HG03342 (cell line): ENCODE results near the gene NMT2.
A peak's percentile ranks its signal among the peaks of the same experiment; 100 is the strongest.

Experiments
- ATAC-seq: cut with Tn5 transposase; IDR thresholded peaks from one replicate; pipeline ENCODE4 v1.9.1; 2021; ENCODE audit warnings: mild to moderate bottlenecking, moderate library complexity; ENCODE audit not compliant: unreplicated experiment

The NMT2 gene

DNA sequence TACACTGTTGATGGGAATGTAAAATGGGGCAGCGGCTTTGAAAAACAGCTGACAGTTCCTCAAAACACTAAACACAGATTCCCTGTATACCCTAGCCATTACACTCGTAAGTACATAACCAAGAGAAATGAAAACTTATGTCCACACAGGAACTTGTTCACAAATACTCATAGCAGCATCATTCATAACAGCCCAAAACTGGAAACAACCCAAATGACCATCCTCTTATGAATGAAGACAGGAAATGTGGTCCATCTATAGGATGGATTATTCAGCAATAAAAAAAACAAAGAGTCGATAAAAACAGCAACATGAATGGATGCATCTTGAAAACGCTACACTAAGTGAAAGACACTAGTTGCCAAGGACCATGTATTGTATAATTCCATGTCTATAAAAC is 23.7 kb downstream of the NMT2 start:
- no peak for ATAC-seq

DNA sequence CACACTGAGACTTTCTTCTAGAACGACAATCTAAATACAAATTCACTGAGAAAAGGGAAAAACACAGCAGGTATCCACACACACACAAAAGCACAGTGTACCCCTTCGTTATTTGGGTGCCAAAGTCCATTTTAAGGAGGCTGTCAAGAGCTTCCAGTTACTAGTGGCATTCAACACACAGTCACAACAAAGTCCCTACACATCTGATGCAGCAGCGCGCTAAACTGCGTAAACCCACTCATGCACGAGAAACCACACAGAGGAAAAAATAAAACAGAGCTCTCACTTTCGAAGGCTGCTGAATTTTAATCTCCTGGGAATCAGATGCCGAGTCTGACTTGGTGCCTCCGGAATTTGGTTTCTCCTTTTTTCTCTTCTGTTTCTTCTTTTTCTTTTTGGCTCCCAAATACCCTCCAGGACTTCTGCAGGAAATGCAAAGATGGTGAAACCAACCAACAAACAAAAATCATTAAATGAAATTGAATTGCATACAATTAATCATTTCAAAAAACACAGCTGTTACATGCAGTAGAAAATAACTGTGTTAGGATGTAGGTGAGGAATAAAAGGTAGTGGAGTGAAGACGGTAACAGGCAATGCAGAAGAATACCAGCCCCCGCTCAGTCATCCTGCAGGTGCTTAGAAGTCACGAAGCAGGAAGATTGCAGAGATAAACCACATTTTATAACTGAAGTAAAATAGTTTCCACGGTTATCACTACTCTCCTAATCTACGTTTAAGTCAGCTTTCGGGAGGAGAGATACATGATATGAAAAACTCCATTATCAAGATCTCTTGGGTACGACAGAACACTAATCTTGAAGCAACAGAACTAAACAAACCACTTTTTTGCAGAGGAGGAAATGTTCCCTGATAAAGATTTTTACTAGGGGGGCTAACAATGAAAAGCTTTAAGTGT is 27.1 kb downstream of the NMT2 start:
- ATAC-seq, result peak; percentile 84

DNA sequence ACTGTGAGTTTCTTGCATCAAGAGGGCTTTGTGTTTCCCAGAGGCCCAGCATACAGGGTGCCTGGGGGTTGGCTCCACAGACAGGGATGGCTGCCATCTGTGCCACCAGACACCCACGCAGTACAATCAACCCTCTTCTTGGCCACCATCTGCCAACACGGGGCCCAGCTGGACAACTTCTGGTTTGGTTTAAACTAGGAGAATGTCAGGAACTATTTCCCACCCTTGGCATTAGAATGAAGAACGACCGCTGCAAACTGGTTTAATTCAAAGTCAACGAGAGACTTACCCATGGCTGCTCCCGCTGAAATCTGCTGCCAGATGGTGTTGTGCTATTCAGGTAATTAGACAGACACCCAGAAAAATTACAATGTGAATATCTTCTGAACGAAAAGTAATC is 27.8 kb downstream of the NMT2 start:
- ATAC-seq, result no peak

DNA sequence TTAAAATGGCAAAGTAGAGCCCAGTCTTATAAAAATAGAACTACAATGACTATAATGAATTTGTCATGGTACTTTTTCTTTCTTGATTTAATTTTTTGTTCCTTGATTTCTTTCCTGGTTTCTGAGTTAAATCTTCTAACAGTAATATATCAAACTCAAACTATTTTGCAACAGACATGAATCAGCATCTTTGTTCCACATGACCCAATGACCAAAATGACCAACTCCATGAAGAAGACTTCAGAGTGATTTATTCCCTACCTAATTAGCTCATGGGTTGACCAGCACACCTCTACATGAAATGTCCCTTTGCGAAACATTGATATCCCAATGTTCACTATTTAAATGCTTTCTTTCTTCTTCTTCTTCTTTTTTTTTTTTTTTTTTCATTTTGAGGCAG is 30.9 kb downstream of the NMT2 start:
- no peak for ATAC-seq

DNA sequence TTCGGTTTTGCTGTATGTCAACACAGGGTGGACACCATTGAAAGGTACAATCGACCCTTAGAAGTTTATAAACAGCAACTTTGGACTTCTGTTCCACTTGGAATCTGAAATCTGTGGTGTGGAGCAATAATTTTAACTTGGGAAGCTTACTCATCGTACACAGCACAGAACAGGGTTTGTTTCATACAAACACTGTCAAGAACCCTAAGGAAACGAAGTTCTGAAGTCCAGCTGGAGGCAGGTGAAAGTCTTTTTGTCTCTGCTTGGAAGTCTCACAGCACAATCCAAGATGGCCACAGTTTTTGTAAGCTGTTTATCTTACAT is 31.5 kb downstream of the NMT2 start:
- ATAC-seq, result no peak

DNA sequence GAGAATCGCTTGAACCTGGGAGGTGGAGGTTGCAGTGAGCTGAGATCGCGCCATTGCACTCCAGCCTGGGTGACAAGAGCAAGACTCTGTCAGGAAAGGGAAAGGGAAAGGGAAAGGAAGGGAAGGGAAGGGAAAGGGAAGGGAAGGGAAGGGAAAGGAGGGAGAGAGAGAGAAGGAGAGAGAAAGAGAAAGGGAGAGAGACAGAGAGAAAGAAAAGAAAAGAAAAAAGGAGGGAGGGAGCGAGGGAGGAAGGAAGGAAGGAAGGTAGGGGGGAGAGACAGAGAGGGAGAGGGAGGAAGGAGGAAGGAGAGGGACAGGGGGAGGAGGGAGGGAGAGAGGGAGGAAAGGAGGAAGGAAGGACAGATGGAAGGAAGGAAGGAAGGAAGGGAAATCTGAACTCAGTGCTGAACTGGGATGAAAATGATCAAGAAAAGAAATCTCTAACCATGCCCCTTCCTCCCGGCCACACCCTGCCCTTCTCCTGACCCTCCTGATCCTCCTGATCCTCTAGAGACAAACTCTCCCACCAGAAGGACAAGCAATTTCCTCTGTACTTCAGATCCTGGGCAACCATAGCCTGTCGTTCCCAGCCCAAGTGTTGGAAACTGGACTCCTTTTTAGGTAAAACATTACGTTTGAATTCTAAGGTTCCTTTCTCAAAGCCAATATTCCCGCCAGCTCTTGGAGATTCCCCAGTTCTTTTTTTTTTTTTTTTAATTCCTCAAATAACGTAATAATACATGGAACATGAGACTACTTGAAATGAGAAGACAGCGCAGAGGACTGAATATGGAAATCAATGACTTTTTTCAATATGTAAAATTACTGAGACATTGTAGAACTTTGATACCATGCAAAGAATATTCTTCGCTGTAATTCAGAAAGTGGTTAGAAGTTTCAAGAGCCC is 32.1 kb downstream of the NMT2 start:
- no peak for ATAC-seq

DNA sequence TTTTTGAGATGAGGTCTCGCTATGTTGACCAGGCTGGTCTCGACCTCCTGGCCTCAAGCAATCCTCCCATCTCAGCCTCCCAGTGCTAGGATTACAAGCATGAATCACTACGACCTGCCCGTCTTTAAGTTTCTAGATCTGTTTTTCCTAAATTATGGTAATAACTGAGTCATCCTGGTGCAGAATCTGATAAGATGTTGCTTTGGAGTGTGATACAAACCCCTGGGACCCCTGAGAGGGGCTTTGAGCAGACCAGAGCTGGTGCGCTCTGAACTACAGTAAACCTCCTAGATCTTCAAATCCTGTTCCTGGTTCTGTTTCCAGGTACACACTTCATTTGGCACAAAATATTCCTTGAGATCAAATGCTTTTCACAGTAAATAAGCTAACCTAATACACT is 37.2 kb downstream of the NMT2 start:
- ATAC-seq, result no peak

DNA sequence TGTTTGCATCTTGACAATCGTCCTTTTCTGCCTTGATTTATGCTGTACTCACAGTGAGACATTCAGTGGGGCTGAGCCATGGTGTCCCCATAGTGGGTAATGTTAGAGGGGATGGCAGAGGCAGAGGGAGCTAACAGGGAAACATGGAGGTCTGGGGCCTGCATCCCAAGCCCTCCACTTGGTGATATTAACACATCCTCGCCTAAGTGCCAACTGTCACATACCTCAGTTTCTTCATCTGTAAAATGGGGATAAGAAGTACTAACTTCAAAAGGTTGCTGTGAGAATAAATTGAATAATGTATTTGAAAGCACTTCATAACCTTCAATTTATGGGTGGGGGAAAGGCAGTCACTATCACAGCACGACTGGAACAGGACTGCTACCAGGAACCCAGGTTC is 43.6 kb downstream of the NMT2 start:
- no peak for ATAC-seq

DNA sequence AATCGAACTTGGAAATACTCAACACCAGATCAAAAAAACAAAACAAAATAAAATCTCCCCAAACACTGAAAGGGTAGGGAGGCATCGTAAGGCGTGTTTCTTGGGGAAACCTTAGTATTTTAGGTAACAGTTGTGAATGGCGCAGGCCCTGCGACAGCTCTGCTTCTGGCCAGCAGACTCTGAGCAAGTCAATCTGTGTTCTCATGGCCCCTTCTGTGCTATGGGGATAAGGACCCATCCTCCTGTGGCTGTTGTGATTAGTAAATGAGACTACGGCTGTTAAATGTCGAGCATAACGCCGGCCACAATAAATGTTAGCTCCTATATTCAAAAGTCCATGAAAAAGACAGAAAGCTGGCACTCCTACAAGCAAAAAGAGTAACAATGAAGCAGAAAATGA is 44.3 kb downstream of the NMT2 start:
- no peak for ATAC-seq

DNA sequence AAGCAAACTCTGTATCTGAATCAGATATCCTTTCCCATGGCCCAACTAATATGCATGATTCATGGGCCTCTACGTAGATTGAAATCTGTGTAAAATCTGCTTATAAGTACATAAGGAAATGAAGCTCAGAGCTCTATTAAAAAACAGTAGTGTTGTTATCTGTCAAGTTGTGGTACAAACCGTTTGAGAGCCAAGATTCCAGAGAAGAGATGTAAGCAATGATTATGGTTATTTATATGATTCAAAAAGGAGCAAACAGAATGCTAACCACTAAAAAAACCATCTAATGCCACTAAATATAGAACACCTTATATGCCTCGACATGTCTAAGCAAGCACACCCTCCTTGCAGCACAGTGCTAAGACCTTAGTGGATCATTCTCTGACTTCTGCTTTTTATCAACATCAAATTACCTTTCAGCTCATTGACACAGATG is 44.7 kb downstream of the NMT2 start:
- ATAC-seq, result no peak

DNA sequence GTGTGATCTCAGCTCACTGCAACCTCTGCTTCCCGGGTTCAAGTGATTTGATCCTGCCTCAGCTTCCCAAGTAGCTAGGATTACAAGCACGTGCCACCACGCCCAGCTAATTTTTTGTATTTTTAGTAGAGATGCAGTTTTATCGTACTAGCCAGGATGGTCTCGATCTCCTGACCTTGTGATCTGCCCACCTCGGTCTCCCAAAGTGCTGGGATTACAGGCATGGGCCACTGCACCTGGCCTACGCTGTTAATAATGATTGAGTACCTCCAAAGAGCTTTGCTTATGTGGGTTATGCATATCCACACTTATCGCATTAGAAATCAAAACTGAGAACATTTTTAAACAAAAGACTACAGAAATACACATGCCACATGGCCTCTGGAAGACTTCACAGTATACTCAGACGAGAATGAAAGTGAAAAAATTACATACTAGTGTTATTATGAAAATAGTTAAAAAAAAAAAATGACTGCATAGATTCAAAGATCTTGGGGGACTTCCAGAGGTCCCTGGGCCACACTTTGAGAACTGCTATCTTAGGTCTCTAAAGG is 45.9 kb downstream of the NMT2 start:
- ATAC-seq, result peak; percentile 80

DNA sequence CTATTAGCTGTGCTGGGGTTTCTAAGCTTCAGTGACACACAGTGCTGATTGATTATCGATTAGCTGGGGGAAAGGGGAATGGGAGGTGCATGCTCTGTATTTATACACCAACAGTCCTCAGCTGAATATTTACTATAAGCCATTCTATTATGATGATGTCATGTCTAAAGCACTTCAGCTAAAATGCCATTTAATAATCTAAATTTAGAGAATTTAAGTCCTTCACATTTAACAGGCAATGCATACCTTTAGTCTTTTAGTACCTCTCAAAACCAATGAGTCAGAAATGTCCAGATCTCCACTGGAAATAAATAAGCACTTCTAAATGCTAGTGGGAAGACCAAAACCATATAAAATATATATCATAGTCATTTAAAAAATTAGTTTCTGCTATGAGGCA is 46.8 kb downstream of the NMT2 start:
- ATAC-seq, result no peak

DNA sequence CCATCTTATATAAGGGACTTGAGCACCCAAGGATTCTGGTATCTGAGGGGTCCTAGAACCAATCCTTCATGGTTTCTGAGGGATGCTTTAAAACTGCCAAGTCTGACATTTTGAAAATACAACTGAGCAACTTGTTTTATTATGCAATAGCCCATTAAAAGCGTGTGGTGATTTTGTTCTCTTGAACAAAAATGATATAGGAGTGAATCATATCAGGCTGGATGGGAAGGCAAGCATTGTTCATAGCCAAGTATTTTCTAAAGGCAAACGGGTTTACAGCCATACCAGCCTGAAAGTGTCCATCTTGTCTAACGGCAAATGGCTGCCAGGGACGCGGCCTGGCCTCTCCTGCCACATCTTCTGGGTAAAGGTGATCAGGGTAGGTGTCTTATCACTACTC is 48.0 kb downstream of the NMT2 start:
- no peak for ATAC-seq

DNA sequence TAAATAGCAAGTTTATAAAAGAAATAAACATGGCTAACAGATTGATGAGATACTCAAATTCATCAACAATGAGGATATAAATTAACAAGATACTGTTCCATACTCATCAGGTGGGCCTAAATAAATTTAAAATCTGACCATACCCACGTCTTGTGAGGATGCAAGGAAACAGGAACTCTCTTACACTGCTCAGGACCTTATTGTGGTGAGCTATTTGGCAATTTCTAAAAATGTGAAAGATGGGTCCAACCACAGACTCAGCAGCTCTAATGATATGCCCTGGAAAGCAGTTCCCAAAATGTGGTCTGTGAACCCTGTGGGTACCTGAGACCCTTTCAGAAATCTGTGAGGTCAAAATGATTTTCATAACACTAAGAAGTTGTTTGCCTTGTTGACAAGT is 49.9 kb downstream of the NMT2 start:
- no peak for ATAC-seq

DNA sequence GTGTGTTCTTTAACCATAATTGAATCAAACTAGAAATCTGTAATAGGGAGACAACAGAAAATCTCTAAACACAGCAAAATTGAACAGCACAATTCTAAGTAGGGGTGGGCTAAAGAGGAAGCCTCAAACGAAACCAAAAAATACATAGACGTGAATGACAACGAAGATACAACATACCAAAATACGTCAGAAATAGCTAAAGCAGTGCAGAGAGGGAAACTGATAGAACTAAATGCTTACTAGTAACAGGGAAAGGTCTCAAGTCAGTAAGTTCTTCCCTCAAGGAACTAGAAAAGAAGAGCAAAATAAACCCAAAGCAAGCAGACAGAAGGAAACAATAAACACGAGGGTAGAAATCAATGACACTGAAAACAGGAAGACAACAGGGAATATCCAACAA is 52.3 kb downstream of the NMT2 start:
- no peak for ATAC-seq

DNA sequence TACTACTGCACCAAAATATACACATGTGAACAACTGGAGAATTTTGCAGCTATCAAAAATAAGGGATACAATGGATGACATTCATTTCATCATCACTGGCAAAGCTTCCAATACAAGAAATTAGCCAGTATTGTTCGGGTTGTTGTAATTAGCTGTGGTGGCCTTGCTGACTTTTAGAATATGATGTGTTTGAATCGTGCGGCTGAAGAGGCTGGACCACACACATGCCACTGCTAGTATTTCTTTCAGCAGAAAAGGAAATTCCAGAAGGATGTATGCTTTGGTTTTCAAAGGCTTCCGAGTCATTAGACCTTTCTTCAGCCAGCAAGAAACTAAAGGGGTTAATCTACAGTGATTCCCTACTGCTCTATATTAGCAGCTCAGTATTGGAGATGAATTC is 54.7 kb downstream of the NMT2 start:
- ATAC-seq, result no peak

DNA sequence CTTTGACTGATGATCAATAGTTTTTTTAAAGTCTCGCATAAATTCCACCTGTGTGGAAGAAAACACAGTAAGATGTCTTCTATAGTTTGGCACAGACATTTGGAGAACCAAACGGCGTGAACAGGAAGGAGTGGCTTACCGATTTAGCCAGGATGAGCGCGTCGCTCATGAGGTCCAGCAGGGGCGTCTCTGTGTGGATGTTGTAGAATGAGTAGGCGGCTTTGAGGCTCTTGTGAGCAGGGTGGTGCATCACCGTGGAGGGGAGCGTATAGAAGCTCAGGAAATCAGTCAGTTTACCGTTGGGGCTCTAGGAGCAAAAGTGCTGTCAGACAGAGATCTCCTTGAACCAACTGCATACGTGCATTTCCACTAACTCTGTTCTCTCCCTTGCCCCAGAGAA is 55.8 kb downstream of the NMT2 start:
- no peak for ATAC-seq

DNA sequence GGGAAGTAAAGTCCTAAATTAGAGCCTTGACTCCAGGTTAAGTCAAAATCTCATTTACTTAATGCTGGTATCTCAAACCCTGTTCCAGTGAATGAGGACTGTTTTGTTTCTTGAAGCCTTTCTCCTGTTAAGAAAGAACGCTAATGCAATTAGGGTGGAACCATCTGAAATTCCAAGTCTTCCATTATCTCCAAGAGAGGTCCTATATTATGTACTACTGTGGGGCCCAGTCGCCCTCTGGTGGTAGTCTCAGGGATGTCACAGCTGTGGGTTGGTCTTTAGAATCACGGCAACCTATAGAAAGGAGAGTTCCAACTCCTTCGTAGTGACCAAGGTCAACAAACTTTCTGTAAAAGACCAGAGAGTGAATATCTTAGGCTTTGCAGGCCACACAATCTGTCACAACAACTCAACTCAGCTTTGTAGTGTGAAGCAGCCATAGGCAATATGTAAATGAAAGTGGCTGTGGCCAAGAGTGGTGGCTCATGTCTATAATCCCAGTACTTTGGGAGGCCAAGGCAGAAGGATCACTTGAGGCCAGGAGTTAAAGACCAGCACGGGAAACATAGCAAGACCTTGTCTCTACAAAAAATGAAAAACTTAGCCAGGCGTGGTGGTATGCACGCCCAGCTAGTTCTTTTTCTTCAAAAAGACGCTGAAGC is 62.0 kb downstream of the NMT2 start:
- peak; percentile 77 for ATAC-seq

DNA sequence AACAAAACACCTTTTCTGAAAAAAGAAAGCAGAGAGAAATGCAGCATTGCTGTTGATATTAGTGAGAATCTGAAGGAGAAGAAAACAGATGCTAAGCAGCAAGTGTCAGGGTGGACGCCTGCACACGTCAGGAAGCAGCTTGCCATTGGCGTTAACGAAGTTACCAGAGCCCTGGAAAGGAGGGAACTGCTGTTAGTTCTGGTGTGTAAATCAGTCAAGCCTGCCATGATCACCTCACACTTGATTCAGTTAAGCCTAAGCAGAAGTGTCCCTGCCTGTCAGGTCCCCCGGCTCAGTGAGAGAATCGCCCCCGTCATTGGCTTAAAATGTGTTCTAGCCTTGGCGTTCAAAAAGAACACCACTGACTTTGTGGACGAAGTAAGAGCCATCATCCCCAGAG is 65.0 kb downstream of the NMT2 start:
- no peak for ATAC-seq

DNA sequence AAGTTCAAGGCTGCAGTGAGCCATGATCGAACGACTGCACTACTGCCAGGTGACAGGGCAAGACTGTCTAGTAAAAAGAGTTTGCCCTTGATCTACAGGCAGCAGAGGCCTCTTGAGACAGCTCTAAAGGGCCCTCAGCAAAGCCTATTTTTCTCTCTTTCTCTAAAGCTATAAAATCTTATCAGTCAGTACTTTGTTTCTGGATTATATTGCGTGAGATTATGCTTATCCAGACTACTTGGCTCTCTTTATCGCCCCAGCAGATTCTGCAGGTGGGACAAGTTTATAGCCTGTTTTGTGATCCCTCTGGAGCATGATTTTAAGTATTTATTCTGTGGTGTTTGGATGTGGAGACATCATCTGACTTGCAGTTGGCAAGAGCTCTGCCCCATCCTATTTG is 68.6 kb downstream of the NMT2 start:
- no peak for ATAC-seq
